ENCODE data around the gene CNKSR3.
A peak's percentile ranks its signal among the peaks of the same experiment; 100 is the strongest.

Gene CNKSR3

DNA sequence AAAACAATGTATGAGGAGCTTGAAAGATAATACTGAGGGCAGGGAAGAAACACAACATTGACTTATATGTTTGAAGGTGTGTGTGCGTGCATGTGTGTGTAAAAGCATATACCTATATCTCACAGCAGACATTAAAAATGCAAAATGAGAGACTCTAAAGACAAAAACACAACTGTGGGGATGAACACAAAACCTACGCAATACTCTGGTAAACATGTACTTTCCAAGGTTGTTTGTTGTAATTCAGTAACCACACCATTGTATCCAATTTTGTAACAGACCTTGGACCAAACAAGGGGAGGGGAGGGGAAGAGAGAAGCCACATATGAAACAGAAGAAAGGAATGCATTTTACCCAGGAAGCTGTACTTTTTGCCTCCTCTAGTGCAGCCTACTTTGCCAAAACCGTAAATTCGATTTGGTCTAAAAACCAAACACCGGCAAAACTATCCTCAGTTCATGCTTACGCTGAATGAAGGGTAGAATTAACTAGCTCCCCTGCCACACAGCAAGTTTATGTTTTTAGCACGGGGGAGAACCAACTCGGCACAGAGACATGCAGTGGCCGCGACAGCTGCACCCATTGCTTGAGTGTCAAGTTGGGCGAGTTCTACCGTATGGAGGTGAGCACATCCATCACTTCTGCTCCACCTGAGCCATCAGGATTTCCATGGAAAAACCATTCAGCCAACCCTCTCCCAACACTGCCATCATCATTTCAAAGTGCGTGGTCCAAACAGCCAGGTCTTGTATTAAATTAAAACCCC lies 50.0 kb downstream of the CNKSR3 start:
- H3K27me3 ChIP-seq (replicated peaks; ENCODE audit: control insufficient read depth, insufficient read depth, low read length), result no peaks in the 10 kb centered on the region
- H3K9ac ChIP-seq (ENCODE audit: low read length), result no peak overlapping the region
- H3K4me1 ChIP-seq (ENCODE audit: control insufficient read depth, insufficient read depth, low read length), result peaks cover 20% of the 10 kb centered on the region
- no peak overlapping the region for H3K4me3 ChIP-seq (ENCODE audit: low read length)
- no peaks in the 10 kb centered on the region for H3K36me3 ChIP-seq (ENCODE audit: control insufficient read depth, insufficient read depth, low read length, severe bottlenecking)
- no peaks in the 10 kb centered on the region for H3K9me3 ChIP-seq (ENCODE audit: control insufficient read depth, low read length)
- DNase-seq (ENCODE audit: low read depth), result peak; percentile 74

DNA sequence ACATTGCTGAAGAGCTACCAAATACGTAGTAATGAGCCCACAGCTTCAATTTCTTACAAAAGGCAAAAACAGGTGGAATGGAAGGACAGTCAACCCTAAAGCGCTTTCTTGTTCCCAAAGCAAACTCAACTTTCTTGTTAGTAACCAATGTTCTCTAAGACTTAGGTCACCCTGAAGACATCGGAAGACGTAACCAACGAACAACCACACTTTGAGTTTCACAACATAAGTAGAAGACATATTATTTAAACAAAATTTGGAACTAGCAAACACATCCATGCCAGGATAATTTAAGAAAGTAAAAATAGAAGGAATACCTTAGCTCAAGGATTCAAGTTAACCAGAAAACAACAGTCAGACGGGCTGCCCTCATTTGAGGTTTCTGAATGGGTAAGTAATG lies 51.0 kb downstream of the CNKSR3 start:
- DNase-seq (ENCODE audit: low read depth), result no peak
- Histone ChIP-seq H3K4me3 (ENCODE audit: low read length) (no peak overlapping the region), H3K27me3 (replicated peaks; ENCODE audit: control insufficient read depth, insufficient read depth, low read length) (no peaks in the 10 kb centered on the region)

DNA sequence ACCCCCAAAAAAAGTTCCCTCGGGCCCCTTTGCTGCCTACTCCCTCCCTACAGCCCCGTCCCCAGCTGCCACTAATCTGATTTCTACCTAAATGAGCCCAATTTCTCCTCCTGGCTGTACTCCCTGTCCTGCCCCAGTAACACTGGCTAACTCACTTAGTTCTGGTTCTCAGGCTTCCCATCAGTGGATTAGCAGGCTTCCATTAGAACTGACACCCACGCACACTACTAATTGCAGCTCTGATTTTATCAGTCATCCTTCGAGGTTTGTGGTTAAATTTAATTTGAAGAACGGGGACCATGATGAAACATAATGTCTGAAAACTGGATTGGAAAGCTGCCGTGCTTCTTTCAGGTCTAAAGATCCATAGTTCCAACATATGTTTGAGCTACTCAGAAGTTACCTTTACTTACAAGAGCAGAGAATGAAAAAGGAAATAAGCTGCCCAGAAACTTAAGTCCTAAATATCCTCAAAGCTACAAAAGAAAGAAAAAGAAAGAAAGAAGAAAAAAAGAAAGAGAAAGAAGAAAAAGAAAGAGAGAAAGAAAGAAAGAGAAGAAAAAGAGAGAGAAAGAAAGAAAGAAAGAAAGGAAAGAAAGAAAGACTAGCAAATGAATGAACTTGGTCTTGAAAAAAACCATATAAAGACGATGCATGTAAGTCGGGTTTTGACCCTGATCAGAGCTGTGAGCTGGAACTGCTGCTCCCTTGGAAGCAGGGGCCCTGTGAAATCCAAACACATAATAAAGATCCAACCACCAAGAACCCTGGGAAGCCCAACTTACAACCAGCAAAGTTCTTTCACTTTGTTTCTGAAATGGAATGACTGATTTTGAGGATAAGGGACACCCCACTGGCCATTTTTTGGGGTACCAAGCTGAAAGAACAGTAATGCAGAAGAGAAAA lies 51.7 kb downstream of the CNKSR3 start:
- DNase-seq (ENCODE audit: low read depth), result peak; percentile 68
- Histone ChIP-seq H3K36me3 (ENCODE audit: control insufficient read depth, insufficient read depth, low read length, severe bottlenecking) (no peaks in the 10 kb centered on the region), H3K9ac (ENCODE audit: low read length) (no peak overlapping the region), H3K9me3 (ENCODE audit: control insufficient read depth, low read length) (no peaks in the 10 kb centered on the region), H3K4me3 (ENCODE audit: low read length) (no peak overlapping the region), H3K27me3 (replicated peaks; ENCODE audit: control insufficient read depth, insufficient read depth, low read length) (no peaks in the 10 kb centered on the region), H3K4me1 (ENCODE audit: control insufficient read depth, insufficient read depth, low read length) (peaks cover 20% of the 10 kb centered on the region)

More for the DNA sequence above, 51.0 kb downstream of the CNKSR3 start:
- Histone ChIP-seq H3K9me3 (ENCODE audit: control insufficient read depth, low read length) (no peaks in the 10 kb centered on the region), H3K36me3 (ENCODE audit: control insufficient read depth, insufficient read depth, low read length, severe bottlenecking) (no peaks in the 10 kb centered on the region), H3K9ac (ENCODE audit: low read length) (no peak overlapping the region), H3K4me1 (ENCODE audit: control insufficient read depth, insufficient read depth, low read length) (peaks cover 20% of the 10 kb centered on the region)

DNA sequence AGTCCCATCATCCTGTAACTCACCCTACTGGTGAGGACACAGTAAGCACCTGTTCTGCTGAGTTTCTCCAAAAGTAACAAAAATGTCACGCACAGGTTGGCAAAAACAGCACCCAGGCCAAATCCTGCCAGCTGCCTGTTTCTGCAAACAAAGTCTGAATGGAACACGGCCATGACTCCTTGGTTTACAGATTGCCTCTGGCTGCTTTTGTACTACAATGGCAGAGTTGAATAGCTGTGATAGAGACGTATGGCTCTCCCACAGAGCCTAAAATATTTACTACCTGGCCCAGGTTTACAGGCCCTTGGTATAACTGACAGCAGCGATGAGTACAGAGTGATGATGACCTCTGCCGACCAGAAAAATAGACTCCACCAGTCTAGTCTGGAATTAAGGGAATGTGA lies 52.6 kb downstream of the CNKSR3 start:
- peaks cover 20% of the 10 kb centered on the region for H3K4me1 ChIP-seq (ENCODE audit: control insufficient read depth, insufficient read depth, low read length)

DNA sequence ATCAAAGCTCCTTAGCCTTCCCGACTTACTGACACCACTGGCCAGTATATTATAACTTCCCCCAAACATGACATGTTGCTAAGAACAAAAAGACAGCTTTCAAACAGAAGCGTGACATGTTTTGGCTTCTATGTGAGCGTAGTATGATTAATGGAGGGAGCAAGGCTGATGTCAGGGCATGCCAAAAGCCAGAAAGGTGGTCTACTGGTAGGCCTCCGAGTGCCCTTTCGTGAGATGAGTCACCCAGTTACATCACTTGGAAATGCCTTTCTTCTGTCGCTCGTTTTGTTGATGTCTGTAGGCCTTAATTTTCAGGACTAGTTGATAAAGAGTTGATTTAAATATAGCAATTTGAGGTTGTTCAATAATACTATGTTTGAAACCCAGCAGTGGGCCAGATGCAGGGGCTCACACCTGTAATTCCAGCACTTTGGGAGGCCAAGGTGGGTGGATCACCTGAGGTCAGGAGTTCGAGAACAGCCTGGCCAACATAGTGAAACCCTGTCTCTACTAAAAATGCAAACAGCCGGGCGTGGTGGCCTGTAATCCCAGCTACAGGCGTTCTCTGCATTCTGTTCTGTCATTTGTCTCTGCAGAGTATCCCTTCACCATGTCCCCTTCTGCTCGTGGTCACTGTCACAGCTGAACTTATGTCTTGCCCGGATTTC lies 53.3 kb downstream of the CNKSR3 start:
- H3K4me1 ChIP-seq (ENCODE audit: control insufficient read depth, insufficient read depth, low read length), result peaks cover 20% of the 10 kb centered on the region
- H3K9ac ChIP-seq (ENCODE audit: low read length), result no peak overlapping the region
- no peaks in the 10 kb centered on the region for H3K27me3 ChIP-seq (replicated peaks; ENCODE audit: control insufficient read depth, insufficient read depth, low read length)
- no peaks in the 10 kb centered on the region for H3K9me3 ChIP-seq (ENCODE audit: control insufficient read depth, low read length)
- H3K4me3 ChIP-seq (ENCODE audit: low read length), result no peak overlapping the region
- no peak for DNase-seq (ENCODE audit: low read depth)
- H3K36me3 ChIP-seq (ENCODE audit: control insufficient read depth, insufficient read depth, low read length, severe bottlenecking), result no peaks in the 10 kb centered on the region

More for the DNA sequence above, 52.6 kb downstream of the CNKSR3 start:
- DNase-seq (ENCODE audit: low read depth), result no peak
- H3K9ac ChIP-seq (ENCODE audit: low read length), result no peak overlapping the region
- H3K27me3 ChIP-seq (replicated peaks; ENCODE audit: control insufficient read depth, insufficient read depth, low read length), result no peaks in the 10 kb centered on the region
- H3K36me3 ChIP-seq (ENCODE audit: control insufficient read depth, insufficient read depth, low read length, severe bottlenecking), result no peaks in the 10 kb centered on the region
- H3K9me3 ChIP-seq (ENCODE audit: control insufficient read depth, low read length), result no peaks in the 10 kb centered on the region
- H3K4me3 ChIP-seq (ENCODE audit: low read length), result no peak overlapping the region

DNA sequence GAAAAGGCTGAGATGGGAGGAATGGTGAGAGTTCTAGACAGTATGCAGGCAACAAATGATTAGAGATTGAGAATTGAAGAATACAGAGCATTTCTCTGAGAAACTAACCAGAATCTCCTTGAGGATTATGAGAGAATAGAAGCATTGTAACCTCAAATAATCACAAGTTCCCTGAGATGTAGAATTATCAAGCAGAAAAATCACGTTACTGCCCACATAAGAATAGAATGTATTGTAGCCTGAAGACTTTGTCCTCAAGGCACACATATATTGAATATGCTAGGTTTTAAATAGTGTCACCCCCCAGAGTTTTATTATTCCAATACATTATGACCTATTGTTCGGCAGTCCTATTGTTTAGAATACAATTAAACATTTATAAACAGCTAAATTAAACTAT lies 57.2 kb downstream of the CNKSR3 start:
- Histone ChIP-seq H3K4me1 (ENCODE audit: control insufficient read depth, insufficient read depth, low read length) (peaks cover 11% of the 10 kb centered on the region), H3K36me3 (ENCODE audit: control insufficient read depth, insufficient read depth, low read length, severe bottlenecking) (no peaks in the 10 kb centered on the region), H3K9ac (ENCODE audit: low read length) (no peak overlapping the region), H3K9me3 (ENCODE audit: control insufficient read depth, low read length) (no peaks in the 10 kb centered on the region), H3K27me3 (replicated peaks; ENCODE audit: control insufficient read depth, insufficient read depth, low read length) (no peaks in the 10 kb centered on the region), H3K4me3 (ENCODE audit: low read length) (no peak overlapping the region)
- DNase-seq (ENCODE audit: low read depth), result no peak

DNA sequence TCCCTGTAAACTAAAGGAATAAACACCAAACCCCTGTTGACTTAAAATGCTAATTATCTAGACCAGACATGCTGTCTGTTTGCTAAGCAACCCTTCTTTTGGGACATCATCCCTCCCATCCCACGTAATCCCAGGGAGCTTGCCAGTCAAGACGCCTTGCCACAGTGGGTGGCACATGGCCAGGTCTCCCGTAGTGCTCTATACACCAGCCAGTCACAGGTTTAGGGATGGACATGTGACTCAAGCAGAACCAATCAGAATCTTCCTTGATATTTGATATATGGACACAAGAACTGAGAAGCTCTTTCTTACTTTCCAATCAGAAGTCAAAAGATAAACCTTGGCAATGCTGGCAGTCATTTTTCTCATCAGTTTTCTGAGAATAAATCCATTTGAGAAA lies 60.0 kb downstream of the CNKSR3 start:
- no peaks in the 10 kb centered on the region for H3K27me3 ChIP-seq (replicated peaks; ENCODE audit: control insufficient read depth, insufficient read depth, low read length)

DNA sequence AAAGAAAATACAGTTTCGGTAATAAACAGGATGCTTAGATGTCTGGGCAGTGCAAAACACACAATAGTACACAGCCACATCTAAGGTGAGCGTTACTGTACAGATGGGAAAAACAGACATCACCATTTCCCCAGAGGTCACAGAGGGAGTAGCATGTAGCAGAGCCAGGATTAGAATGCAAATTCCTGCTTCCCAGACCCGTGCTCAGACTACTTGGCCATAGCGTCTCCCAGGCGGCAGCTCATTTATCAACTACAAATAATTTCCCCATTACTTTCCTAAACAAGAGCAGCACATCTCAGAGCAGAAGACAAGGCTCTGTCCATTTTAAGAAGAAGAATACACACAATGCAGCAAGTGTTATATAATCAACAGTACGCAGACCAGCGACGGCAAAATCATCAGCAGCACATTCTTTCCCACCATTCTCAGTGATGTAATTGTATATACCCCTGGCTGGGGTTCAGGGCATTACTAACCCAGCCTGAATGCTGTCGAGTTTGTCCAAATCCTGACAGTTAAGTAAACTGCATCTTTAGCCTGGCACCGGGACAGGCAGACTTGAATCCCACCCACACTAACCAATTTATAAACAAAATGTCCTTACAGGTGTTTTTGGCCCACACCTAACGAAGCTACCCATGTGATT lies 61.9 kb downstream of the CNKSR3 start:
- H3K9me3 ChIP-seq (ENCODE audit: control insufficient read depth, low read length), result no peaks in the 10 kb centered on the region
- DNase-seq (ENCODE audit: low read depth), result peak; percentile 79
- peak overlapping the region; percentile 61 for H3K4me3 ChIP-seq (ENCODE audit: low read length)
- H3K9ac ChIP-seq (ENCODE audit: low read length), result no peak overlapping the region
- no peaks in the 10 kb centered on the region for H3K27me3 ChIP-seq (replicated peaks; ENCODE audit: control insufficient read depth, insufficient read depth, low read length)
- no peaks in the 10 kb centered on the region for H3K36me3 ChIP-seq (ENCODE audit: control insufficient read depth, insufficient read depth, low read length, severe bottlenecking)
- peaks cover 14% of the 10 kb centered on the region for H3K4me1 ChIP-seq (ENCODE audit: control insufficient read depth, insufficient read depth, low read length)

More for the DNA sequence above, 60.0 kb downstream of the CNKSR3 start:
- no peak for DNase-seq (ENCODE audit: low read depth)
- Histone ChIP-seq H3K9ac (ENCODE audit: low read length) (no peak overlapping the region), H3K36me3 (ENCODE audit: control insufficient read depth, insufficient read depth, low read length, severe bottlenecking) (no peaks in the 10 kb centered on the region), H3K9me3 (ENCODE audit: control insufficient read depth, low read length) (no peaks in the 10 kb centered on the region), H3K4me3 (ENCODE audit: low read length) (no peak overlapping the region), H3K4me1 (ENCODE audit: control insufficient read depth, insufficient read depth, low read length) (peaks cover 14% of the 10 kb centered on the region)

DNA sequence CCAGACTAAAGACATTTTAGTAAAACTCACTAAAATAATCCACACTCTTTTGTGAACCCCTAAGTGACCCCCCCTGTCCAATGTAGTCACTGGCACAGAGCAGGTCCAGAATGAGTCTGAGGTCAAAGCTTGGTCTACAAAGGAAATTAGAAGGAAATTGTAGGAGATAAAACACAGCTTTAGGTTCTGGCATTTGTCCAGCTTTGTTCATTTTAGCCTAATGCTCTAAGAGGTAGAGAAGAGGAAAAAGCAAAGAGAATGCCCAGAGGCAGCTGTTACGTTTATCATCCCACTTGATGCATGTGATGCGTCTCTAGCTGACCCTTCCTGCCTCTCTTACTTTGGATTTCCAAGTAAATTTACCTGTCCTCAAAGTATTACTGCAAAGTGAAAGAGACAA lies 62.5 kb downstream of the CNKSR3 start:
- DNase-seq (ENCODE audit: low read depth), result no peak
- no peaks in the 10 kb centered on the region for H3K9me3 ChIP-seq (ENCODE audit: control insufficient read depth, low read length)
- H3K4me1 ChIP-seq (ENCODE audit: control insufficient read depth, insufficient read depth, low read length), result peaks cover 14% of the 10 kb centered on the region
- H3K36me3 ChIP-seq (ENCODE audit: control insufficient read depth, insufficient read depth, low read length, severe bottlenecking), result no peaks in the 10 kb centered on the region
- H3K27me3 ChIP-seq (replicated peaks; ENCODE audit: control insufficient read depth, insufficient read depth, low read length), result no peaks in the 10 kb centered on the region
- H3K4me3 ChIP-seq (ENCODE audit: low read length), result no peak overlapping the region
- no peak overlapping the region for H3K9ac ChIP-seq (ENCODE audit: low read length)

DNA sequence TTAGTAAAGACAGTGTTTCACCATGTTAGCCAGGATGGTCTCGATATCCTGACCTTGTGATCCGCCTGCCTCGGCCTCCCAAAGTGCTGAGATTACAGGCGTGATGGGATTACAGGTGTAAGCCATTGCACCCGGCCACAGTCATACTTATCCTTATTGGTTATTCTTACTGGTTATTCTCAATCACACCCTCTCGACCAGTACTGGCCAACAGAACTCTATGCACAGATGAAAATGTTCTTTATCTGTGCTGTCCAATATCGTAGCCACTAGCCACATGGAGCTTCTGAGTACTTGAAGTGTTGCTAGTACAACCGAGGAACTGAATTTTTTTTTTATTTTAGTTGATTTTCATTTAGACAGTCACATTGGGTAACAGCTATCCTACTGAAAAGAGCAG lies 63.5 kb downstream of the CNKSR3 start:
- no peak for DNase-seq (ENCODE audit: low read depth)
- Histone ChIP-seq H3K4me1 (ENCODE audit: control insufficient read depth, insufficient read depth, low read length) (peaks cover 14% of the 10 kb centered on the region), H3K9me3 (ENCODE audit: control insufficient read depth, low read length) (no peaks in the 10 kb centered on the region), H3K27me3 (replicated peaks; ENCODE audit: control insufficient read depth, insufficient read depth, low read length) (no peaks in the 10 kb centered on the region), H3K36me3 (ENCODE audit: control insufficient read depth, insufficient read depth, low read length, severe bottlenecking) (no peaks in the 10 kb centered on the region), H3K4me3 (ENCODE audit: low read length) (no peak overlapping the region), H3K9ac (ENCODE audit: low read length) (no peak overlapping the region)

DNA sequence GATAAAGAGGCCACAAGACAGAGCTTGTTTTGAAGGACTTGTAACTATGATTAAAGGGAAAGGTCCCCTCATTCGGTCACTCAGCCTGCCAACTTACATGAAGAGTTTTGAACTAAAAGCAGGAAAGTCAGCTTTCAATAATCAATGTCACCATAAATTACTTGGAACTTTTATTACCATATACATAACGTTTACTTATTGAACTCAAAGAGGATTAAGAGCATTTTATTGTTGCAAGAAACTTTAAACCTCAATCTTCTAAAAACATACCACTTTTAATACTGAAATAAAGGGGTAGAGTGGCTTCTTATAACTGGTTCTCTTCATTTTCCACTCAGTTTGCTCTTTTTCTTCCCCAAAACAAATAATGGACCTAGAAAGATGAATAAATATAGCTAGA lies 65.1 kb downstream of the CNKSR3 start:
- H3K4me3 ChIP-seq (ENCODE audit: low read length), result no peak overlapping the region
- H3K9me3 ChIP-seq (ENCODE audit: control insufficient read depth, low read length), result no peaks in the 10 kb centered on the region
- DNase-seq (ENCODE audit: low read depth), result no peak
- no peak overlapping the region for H3K9ac ChIP-seq (ENCODE audit: low read length)
- no peaks in the 10 kb centered on the region for H3K27me3 ChIP-seq (replicated peaks; ENCODE audit: control insufficient read depth, insufficient read depth, low read length)
- peaks cover 14% of the 10 kb centered on the region for H3K4me1 ChIP-seq (ENCODE audit: control insufficient read depth, insufficient read depth, low read length)
- H3K36me3 ChIP-seq (ENCODE audit: control insufficient read depth, insufficient read depth, low read length, severe bottlenecking), result peaks cover 3% of the 10 kb centered on the region
